HEK293T (cell line): ENCODE results near the gene PIK3R1.

ENCODE experiments used
- L3MBTL2 ChIP-seq: fragments of 450-650 bp; conservative IDR thresholded peaks from 2 replicates; pipeline ENCODE4 v1.6.1; 2016; ENCODE audit warnings: mild to moderate bottlenecking
- NFRKB ChIP-seq: fragments of 450-650 bp; IDR thresholded peaks from 2 replicates; pipeline ENCODE4 v1.6.1; 2016; ENCODE audit warnings: mild to moderate bottlenecking, moderate library complexity
- SP1 ChIP-seq: fragments of 450-650 bp; IDR thresholded peaks from 2 replicates; pipeline ENCODE4 v1.6.1; 2017
- SUZ12 ChIP-seq: fragments of 450-650 bp; IDR thresholded peaks from 2 replicates; pipeline ENCODE4 v1.6.1; 2016; ENCODE audit warnings: mild to moderate bottlenecking

DNA sequence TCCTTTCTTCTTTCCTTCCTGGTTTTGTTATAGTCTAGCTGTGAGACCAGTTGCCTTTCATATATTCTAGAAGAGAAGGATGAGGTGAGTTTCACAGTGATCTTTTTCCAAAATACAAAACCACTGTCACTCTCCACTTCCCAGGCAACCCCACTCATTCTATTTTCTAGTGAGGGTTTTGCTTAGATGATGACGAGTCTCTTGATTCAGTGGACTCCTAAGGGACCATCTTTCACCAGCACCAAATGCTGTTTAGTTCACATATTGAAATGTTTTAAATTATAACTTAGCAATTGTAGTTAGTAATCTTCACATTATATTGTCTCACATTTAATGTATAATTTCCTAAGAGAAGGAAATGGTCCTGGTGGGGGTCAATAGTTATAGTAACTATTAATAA, 25.2 kb downstream of the PIK3R1 start:
- TF ChIP-seq SP1: no peak
- TF ChIP-seq NFRKB: no peak
- no peak for TF ChIP-seq SUZ12
- no peak for TF ChIP-seq L3MBTL2
